SKM-1 treated with dmso at 0.1 percent for 144 hours (cell line): Measurements from ENCODE around the gene NOD2.

ENCODE experiments used
- DNase-seq: peaks from one replicate; lab custom pipeline; 2025; ENCODE audit not compliant: unreplicated experiment; lab: John Stamatoyannopoulos, UW

NOD2 gene

DNA sequence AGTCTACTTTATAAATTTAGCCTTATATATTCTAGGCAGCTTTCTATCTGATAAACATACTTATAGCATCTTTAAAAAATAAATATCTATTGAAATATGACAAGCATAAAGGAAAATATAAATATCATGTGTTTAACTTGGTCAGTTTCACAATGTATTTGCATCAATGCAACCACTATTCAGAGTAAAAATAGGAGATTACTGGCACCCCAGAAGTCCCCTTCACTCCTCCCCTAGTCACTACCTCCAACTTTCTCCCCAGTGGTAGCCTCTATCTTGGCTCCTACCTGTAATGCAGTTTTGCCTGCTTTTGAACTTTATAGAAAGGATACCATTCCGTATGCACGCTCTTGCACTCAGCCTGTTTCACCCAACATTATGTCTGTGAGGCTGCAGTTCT lies 3.2 kb upstream of the NOD2 start:
- DNase-seq, result no peak

DNA sequence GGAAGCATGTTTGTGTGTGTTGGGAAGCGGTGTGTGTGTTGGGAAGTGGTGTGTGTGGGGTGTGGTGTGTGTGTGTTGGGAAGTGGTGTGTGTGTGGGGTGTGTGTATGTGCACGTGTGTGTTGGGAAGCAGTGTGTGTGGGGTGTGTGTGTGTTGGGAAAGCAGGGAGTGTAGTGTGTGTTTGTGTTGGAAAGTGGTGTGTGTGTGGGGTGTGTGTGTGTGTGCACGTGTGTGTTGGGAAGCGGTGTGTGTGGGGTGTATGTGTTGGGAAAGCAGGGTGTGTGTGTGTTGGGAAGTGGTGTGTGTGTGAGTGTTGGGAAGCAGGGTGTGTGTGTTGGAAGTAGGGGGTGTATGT lies 785 bp upstream of the NOD2 start:
- no peak for DNase-seq

DNA sequence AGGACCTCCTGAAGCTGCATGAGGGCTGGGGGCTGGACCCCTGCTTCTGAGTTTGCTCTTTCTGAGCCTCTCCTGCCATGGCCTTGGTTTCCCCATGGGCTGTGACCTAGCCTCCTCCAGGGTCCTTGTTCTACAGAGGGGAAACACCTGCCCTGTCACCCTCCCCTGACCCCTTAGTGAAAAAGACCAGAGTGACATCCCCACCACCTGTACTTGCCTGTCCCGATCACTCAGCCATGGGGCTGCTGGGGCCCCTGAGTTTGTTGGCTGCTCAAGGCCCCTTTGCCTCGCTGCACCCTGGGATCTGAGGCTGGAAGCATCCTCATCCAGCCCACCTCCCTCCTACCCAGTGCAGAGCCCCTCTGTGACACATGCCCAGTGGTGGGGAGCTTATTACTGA lies 800 bp downstream of the NOD2 start:
- no peak for DNase-seq

DNA sequence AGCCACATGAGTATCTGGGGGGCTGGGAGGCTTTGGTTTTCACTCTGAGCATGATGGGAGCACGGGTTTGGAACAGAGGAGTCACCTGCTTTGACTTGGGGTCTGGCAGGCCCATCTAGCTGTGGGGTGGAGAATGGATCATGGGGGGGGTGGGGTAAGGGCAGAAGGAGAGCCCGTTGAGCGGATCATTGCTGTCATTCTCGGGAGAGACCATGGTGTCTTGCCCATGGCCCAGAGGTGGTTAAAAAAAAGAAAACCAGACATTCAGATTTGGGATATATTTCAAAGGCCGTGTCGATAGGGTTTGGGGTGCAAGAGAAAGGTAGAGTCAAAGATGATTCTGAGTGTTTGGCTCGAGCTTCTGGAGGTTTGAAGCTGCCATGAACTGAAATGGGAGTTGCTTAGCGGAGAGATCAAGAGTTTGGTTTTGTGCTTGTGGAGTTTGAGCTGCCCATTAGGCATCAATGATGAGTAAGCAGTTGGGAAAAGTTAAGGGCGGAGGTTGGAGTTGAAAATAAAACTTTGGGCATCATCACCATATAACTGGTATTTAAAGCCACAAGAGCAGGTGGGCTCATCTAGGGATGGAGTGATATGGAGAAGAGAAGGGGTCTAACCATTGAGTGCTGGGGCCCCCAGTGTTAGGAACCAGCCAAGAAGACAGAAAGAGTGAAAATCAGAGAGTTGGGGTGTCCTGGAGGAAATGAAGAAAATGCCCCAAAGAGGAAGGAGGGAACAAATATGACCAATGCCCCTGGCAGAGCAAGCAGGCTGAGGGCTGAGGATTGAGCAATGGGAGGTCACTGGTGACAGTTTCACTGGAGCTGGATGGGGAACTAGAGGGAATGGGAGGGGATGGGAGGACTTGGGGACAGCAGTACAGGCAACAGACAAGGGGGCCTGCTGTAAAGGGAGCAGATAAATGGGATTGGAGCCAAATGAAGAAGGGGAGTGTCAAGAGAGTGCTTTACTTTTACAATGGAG lies 1.9 kb downstream of the NOD2 start:
- peak; percentile 62 for DNase-seq

DNA sequence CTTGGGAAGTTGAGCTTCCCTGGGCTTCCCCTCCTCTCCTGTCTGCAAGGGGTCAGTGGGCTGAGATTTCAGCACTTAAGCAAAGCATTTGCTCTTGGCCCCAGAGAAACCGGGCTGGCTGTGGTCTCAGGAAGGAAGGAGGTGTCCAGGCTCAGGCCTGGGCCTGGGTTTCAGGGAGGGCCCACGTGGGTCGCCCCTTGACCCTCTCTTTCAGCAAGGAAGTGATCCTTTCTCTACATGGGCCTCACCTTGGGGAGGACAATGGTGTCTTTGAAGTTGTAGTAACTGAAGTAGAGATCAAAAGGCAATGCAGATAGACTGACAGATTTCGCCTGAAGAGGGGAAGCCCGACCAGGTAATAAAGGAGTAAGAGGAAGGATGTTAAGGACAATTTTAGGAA lies 2.7 kb downstream of the NOD2 start:
- DNase-seq, result no peak

DNA sequence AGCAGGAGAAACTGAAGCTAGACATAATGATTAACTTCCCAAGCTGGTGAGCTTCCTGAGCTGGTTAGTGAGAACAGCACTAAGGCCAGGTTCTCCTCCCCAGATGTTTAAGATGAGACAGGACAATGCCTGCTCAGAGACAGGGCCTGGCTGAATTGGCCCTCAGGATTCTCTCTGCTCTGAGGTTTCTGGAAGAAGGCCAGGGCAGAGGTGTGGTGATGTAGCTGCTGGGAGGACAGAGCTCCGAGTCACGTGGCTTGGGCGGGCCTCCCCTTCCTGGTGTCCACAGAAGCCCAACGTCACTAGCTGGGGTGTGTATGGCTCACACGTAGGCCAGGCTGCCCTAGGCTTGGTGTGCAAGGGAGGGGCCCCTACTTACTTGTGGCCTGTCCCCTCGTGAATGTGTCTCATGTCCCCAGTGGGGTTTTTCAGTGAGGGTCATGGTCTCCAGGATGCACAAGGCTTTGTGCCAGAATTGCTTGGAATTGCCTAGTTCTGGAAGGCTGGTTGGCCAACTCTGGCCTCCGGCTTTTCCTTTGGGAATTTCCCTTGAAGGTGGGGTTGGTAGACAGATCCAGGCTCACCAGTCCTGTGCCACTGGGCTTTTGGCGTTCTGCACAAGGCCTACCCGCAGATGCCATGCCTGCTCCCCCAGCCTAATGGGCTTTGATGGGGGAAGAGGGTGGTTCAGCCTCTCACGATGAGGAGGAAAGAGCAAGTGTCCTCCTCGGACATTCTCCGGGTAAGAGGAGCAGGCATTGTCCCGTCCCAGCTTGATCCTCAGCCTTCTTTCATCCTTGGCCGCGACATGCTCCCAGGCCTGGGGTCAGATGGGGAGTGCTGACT lies 3.4 kb downstream of the NOD2 start:
- peak; percentile 62 for DNase-seq

DNA sequence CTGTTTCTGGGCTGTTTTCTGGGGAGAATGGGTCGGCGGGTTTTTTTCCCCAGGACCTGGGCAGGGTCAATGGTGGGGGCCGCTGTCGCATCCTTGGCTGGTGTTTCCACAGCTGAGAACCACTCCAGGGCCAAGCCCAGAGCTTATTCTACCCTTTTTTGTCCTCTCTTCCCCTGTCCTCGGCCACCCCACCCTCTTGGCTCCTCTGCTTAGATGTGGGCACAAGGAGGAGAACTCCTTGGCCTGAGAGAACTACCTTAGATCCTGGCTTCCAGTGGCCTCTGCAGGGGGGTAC lies 4.0 kb downstream of the NOD2 start:
- no peak for DNase-seq

DNA sequence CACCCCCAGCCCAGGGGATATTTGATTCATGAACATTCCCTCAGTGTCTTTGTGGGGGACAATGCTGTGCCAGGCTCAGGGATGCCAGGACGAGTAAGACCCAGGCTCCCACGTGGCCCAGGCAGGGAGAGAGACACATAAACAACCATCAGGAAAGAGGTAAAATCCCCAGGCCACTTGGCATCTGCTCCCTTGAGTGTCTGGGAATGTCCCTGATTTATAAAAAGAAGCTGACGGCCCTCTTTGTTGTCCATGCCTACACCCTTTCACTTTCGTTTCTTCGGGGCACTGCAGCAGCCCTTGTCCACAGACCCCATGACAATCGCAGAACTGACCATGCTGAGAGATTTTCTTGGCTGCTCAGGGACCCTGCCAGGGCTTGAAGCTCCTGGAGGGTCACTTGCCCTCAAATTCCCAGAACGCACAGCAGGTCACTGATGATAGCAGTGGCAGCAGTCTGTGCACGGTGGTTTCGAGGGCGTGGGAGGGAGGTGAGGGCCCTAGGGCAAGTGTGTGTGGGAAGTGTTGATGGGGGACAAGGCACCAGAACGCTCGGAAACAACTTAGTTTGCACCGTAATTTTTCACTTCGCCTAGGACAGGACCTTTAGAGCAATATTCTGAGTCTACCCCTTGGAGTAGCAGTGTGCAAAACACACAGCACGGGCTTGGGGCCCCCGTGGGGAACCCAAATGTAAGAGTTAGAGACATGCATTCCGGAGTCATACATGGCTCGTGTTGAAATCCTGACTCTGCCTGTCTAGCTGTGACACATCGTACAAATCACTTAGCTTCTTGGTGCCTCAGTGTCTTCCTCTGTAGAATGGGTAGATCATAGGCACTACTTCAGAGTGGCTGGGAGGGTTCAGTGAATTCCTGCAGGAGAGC lies 4.7 kb downstream of the NOD2 start:
- no peak for DNase-seq

DNA sequence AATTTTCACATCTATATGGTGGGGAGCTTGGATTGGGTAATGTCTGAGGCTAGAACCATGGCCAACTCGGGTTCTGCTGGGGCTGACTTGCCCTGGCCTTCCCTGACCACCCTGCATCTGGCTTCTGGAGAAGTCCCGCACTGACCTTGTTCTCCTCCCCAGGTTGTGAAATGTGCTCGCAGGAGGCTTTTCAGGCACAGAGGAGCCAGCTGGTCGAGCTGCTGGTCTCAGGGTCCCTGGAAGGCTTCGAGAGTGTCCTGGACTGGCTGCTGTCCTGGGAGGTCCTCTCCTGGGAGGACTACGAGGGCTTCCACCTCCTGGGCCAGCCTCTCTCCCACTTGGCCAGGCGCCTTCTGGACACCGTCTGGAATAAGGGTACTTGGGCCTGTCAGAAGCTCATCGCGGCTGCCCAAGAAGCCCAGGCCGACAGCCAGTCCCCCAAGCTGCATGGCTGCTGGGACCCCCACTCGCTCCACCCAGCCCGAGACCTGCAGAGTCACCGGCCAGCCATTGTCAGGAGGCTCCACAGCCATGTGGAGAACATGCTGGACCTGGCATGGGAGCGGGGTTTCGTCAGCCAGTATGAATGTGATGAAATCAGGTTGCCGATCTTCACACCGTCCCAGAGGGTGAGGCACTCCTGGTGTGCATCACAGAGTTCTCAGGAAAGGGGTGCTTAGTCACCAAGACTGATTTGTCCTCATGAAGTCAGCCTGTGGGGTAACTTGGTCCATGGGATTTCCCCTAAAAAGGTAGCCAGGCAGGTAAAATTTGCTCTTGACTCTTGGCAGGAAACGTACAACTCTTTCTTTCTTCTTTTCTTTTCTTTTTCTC lies 6.1 kb downstream of the NOD2 start:
- DNase-seq, result peak; percentile 38

DNA sequence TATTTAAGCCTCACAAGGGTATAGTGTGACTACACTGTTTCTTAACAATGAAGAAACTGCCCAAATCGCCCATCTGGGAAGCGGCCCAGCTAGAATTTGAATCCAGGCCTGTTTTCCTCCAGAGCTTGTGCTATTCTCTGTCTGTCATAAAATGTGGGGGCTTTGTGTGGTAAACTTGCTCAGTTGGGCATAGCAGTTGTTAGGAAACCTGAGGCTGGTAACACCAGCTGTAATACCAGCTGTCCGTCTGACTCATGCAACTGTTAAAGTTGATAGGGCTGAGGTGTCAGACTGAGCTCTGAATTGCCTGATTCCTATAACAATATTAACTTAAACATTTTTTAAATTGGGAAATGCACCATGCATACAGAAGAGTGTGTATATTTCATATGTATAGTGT lies 9.3 kb downstream of the NOD2 start:
- DNase-seq, result no peak

DNA sequence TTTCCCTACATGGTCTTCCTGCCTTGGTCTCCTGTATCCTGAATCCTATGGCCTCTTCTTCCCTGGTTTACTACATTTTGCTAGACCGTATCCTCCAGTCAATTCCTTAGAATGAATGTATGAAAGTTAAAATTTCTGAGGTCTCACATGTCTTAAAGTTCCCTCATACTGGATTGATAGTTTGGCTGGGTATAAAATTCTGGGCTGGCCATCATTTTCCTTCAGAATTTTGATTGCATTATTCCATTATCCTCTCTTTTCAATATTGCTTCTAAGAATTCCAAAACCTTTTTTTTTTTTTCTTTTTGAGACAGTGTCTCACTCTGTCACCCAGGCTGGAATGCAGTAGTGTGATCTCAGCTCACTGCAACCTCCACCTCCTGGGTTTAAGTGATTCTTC lies 10.8 kb downstream of the NOD2 start:
- DNase-seq, result no peak

DNA sequence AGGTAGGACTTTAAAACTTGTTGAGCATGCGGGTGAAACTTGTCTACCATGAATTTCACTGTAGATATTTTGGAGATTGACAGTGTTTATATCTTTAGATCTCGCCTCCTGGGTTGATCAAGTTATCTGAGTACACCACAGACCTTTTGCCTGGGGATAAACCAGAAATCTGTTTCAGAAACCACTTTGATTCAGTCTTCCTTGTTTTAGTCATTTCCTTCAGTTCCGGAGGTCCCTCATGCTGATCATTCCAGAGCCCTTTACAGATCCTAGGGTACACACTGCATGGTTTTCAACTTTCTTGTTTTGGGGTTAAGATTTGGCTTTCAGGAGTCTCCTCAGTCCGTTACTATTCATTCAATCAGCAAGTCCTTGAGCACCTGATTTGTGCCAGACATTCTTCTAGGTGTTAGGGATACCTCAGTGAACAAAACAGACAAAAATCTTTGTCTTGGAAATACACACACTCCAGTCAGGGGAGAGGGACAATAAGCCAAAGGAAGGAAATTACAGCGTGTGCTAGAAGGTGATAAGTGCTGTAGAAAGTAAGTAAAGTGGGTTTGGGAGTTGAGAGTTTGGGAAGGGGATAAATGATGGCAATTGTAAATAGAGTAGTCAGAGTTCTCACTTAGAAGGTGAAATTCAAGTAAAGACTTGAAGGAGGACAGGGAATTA lies 12.2 kb downstream of the NOD2 start:
- no peak for DNase-seq

DNA sequence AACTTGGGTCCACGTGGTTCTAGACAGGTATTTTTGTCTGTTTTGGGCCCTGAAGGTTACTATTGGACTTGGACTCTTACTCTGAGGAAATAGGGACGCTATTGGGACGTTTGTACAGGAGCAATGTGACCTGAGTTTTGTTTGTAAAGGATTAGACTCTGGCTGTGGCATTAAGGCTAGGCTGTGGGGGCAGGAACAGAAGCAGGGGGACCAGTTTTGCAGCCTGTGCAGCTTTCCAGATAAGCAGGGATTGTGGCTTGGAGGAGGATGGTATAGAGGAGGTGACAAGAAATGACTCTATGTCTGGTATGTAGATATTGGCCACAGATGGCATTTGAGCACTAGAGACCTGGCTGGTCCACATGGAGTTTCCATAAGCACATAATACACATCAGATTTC lies 12.8 kb downstream of the NOD2 start:
- DNase-seq, result no peak

DNA sequence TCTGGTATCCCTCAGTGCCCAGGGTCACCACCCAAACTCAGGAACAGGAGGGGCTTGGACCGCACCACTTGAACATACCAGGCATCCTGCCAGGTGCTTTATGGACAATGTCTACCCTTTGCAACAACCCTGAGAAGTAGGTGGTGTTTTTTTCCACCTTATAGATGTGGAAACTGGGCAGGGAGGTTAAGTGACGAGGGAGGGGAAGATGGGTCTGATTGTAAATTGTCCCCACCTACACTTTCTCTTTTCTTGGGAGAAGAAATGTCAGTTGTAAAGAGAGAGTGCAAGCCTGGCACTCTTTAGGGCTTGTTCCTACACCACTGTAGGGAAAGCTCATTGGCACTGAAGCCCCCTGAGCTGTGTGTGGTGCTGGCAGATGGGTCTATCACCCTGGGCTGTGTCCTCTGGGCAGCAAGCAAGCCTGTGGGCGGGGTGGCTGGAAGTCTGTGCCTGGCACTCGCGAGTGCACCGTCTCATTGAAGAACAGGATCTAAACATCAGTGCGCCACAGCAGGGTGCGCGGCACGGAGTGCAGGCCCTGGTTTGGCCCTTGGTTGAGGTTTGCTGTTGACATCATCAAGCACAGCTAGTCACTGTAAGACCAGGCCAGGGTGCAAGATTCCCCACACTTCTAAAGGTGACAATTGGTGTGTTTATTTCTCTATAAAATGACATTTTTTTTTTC lies 15.1 kb downstream of the NOD2 start:
- DNase-seq, result no peak

DNA sequence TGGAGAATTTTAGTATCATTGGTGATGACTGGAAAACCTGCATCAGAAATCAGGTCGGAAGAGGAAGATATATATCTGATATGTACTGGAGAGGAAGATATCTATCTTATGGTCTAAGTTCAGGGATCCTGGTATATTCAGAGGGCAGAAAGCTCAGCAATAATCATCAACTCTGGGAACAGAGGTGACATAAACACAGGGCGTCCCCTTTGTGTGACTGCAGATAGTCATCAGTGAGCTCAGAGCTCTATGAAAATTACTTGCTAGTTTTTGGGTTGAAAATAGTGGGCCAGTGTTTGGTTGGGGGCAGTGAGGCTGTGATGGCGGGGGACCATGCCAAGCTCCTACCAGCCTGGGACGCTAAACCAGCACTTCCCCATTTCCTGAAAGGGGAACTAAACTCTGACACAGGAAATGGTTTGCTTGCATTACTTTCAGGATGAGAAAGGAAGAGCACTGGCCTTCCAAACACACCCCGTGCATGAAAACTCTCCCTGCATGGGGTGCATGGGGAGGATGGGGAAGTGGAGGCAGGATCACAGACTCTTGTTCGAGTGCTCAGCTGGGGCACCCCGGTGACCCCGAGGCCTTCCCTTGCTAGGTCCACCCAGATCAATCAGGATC lies 15.8 kb downstream of the NOD2 start:
- DNase-seq, result peak; percentile 87

DNA sequence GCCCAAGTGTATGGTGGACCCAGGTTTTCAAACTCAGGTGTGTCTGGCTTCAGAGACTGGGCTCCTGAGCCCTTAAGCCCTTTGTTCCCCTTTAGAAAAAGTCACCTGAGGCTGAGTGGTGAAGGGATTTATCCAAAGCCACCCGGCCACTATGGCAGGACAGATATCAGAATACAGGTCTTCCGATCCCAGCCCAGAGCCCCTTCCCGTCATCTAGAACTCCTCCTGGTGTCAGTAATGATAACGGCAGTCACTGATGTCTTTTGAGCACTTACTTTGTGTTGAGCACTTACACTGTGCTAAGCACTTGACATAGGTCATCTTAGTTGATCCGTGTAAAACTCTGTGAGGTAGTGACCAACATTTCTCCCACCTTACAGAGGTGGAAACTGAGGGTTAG lies 16.6 kb downstream of the NOD2 start:
- DNase-seq, result no peak

DNA sequence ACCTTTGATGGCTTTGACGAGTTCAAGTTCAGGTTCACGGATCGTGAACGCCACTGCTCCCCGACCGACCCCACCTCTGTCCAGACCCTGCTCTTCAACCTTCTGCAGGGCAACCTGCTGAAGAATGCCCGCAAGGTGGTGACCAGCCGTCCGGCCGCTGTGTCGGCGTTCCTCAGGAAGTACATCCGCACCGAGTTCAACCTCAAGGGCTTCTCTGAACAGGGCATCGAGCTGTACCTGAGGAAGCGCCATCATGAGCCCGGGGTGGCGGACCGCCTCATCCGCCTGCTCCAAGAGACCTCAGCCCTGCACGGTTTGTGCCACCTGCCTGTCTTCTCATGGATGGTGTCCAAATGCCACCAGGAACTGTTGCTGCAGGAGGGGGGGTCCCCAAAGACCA lies 17.6 kb downstream of the NOD2 start:
- DNase-seq, result no peak

DNA sequence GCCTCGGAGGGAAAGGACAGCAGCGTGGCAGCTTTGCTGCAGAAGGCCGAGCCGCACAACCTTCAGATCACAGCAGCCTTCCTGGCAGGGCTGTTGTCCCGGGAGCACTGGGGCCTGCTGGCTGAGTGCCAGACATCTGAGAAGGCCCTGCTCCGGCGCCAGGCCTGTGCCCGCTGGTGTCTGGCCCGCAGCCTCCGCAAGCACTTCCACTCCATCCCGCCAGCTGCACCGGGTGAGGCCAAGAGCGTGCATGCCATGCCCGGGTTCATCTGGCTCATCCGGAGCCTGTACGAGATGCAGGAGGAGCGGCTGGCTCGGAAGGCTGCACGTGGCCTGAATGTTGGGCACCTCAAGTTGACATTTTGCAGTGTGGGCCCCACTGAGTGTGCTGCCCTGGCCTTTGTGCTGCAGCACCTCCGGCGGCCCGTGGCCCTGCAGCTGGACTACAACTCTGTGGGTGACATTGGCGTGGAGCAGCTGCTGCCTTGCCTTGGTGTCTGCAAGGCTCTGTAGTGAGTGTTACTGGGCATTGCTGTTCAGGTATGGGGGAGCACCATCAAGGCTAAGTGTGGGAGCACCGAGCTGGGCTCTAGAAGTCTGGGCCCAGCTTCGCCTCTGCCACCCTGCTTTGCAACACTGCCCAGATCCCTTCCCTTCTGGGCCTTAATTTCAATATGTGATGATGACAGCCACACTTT lies 18.6 kb downstream of the NOD2 start:
- no peak for DNase-seq
